Duodenal mucosa (tissue), 2 donors: ENCODE results near the gene BAG1.

Experiments used
- H3K27ac ChIP-seq: one replicate; pipeline ENCODE4 v1.7.0; 2013; ENCODE audit warnings: low read depth, low read length
- H3K27me3 ChIP-seq, 2 donors: one replicate each; pipeline ENCODE4 v1.7.0; 2013; ENCODE audit warnings: low read length in 2 of 2, control low read depth in 1 of 2; ENCODE audit not compliant: insufficient read depth in 2 of 2, control insufficient read depth in 1 of 2
- H3K36me3 ChIP-seq, 2 donors: one replicate each; pipeline ENCODE4 v1.7.0; 2013; ENCODE audit warnings: low read length in 2 of 2, control low read depth in 1 of 2; ENCODE audit not compliant: insufficient read depth in 2 of 2, control insufficient read depth in 1 of 2
- H3K4me1 ChIP-seq, 2 donors: one replicate each; pipeline ENCODE4 v1.7.0; 2013; ENCODE audit warnings: low read length in 2 of 2, control low read depth in 1 of 2; ENCODE audit not compliant: insufficient read depth in 2 of 2, control insufficient read depth in 1 of 2
- H3K4me3 ChIP-seq, 2 donors: one replicate each; pipeline ENCODE4 v1.7.0; 2013; ENCODE audit warnings: low read length in 2 of 2, low read depth in 1 of 2
- H3K9ac ChIP-seq, 2 donors: one replicate each; pipeline ENCODE4 v1.7.0; 2013; ENCODE audit warnings: low read length in 2 of 2, low read depth in 1 of 2
- H3K9me3 ChIP-seq, 2 donors: one replicate each; pipeline ENCODE4 v1.7.0; 2013; ENCODE audit warnings: low read length in 2 of 2, control low read depth in 1 of 2; ENCODE audit not compliant: control insufficient read depth in 1 of 2

Gene BAG1

GRCh38 chr9:33285502-33285901 is 21.0 kb upstream of the BAG1 start:
- Histone ChIP-seq H3K27ac (no peak overlapping the region), H3K9ac (no peak overlapping the region), H3K9me3 (no peaks in the 10 kb centered on the region), H3K27me3 (no peaks in the 10 kb centered on the region), H3K4me1 (peaks cover 0 to 9% of the 10 kb centered on the region in 2 donors), H3K4me3 (no peak overlapping the region), H3K36me3 (peaks cover 12 to 21% of the 10 kb centered on the region in 2 donors)

- Histone ChIP-seq H3K4me1 (no peaks in the 10 kb centered on the region), H3K36me3 (peaks cover 47 to 76% of the 10 kb centered on the region in 2 donors), H3K27me3 (no peaks in the 10 kb centered on the region), H3K9ac (no peak overlapping the region), H3K4me3 (no peak overlapping the region), H3K27ac (no peak overlapping the region), H3K9me3 (no peaks in the 10 kb centered on the region)
These were observed 13.0 kb upstream of the BAG1 start for GRCh38 chr9:33277484-33277883.

- peaks cover 41 to 81% of the 10 kb centered on the region in 2 donors for H3K36me3 ChIP-seq
- no peak overlapping the region for H3K27ac ChIP-seq
- H3K4me1 ChIP-seq: peaks cover 0 to 5% of the 10 kb centered on the region in 2 donors
- no peaks in the 10 kb centered on the region for H3K27me3 ChIP-seq
- no peak overlapping the region for H3K4me3 ChIP-seq
- H3K9me3 ChIP-seq: no peaks in the 10 kb centered on the region
- no peak overlapping the region for H3K9ac ChIP-seq
These were observed 9.4 kb upstream of the BAG1 start for GRCh38 chr9:33273972-33274328.

GRCh38 chr9:33273266-33273971 is 8.9 kb upstream of the BAG1 start:
- peaks cover 36 to 78% of the 10 kb centered on the region in 2 donors for H3K36me3 ChIP-seq

GRCh38 chr9:33272061-33272460 is 7.6 kb upstream of the BAG1 start:
- Histone ChIP-seq H3K9ac (no peak overlapping the region), H3K36me3 (peaks cover 30 to 73% of the 10 kb centered on the region in 2 donors), H3K4me1 (peaks cover 0 to 5% of the 10 kb centered on the region in 2 donors), H3K4me3 (no peak overlapping the region), H3K27ac (no peak overlapping the region), H3K27me3 (no peaks in the 10 kb centered on the region), H3K9me3 (no peaks in the 10 kb centered on the region)

More at GRCh38 chr9:33273266-33273971, 8.9 kb upstream of the BAG1 start:
- no peaks in the 10 kb centered on the region for H3K27me3 ChIP-seq
- no peak overlapping the region for H3K4me3 ChIP-seq
- no peaks in the 10 kb centered on the region for H3K9me3 ChIP-seq
- H3K9ac ChIP-seq: no peak overlapping the region
- H3K4me1 ChIP-seq: peaks cover 0 to 5% of the 10 kb centered on the region in 2 donors
- no peak overlapping the region for H3K27ac ChIP-seq

GRCh38 chr9:33270146-33270545 is 5.6 kb upstream of the BAG1 start:
- Histone ChIP-seq H3K9ac (no peak overlapping the region), H3K27ac (no peak overlapping the region), H3K9me3 (no peaks in the 10 kb centered on the region), H3K4me1 (peaks cover 14 to 22% of the 10 kb centered on the region in 2 donors), H3K36me3 (peaks cover 26 to 63% of the 10 kb centered on the region in 2 donors), H3K27me3 (no peaks in the 10 kb centered on the region), H3K4me3 (no peak overlapping the region)

- peaks cover 23 to 49% of the 10 kb centered on the region in 2 donors for H3K36me3 ChIP-seq
- no peak overlapping the region for H3K9ac ChIP-seq
- H3K4me1 ChIP-seq: peaks cover 24 to 38% of the 10 kb centered on the region in 2 donors
These were observed 2.8 kb upstream of the BAG1 start for GRCh38 chr9:33267151-33267767.

GRCh38 chr9:33265211-33265865 is 830 bp upstream of the BAG1 start:
- H3K9ac ChIP-seq: peak overlapping the region; percentile 82 to 94
- H3K27ac ChIP-seq: peak overlapping the region; percentile 76
- H3K36me3 ChIP-seq: peaks cover 31 to 47% of the 10 kb centered on the region in 2 donors
- no peaks in the 10 kb centered on the region for H3K27me3 ChIP-seq
- peaks cover 24 to 33% of the 10 kb centered on the region in 2 donors for H3K4me1 ChIP-seq
- no peaks in the 10 kb centered on the region for H3K9me3 ChIP-seq
- H3K4me3 ChIP-seq: peak overlapping the region; percentile 94 to 97

More at GRCh38 chr9:33267151-33267767, 2.8 kb upstream of the BAG1 start:
- no peak overlapping the region for H3K27ac ChIP-seq
- no peak overlapping the region for H3K4me3 ChIP-seq
- H3K9me3 ChIP-seq: no peaks in the 10 kb centered on the region
- H3K27me3 ChIP-seq: no peaks in the 10 kb centered on the region

GRCh38 chr9:33264003-33264472 is 470 bp downstream of the BAG1 start:
- H3K4me1 ChIP-seq: peaks cover 24 to 33% of the 10 kb centered on the region in 2 donors
- H3K9me3 ChIP-seq: no peaks in the 10 kb centered on the region
- peak overlapping the region; percentile 84 for H3K27ac ChIP-seq
- H3K4me3 ChIP-seq: peak overlapping the region; percentile 98 to 99
- H3K9ac ChIP-seq: peak overlapping the region; percentile 96 to 98
- H3K27me3 ChIP-seq: no peaks in the 10 kb centered on the region
- H3K36me3 ChIP-seq: peaks cover 38 to 49% of the 10 kb centered on the region in 2 donors
